Endometrium (tissue), 2 donors: ENCODE data around the gene ZNF804B.

Source experiments
- FAIRE-seq: peaks from 2 replicates; lab custom pipeline; 2012; peaks lifted over from hg19 to GRCh38; lab: Jason Lieb, UNC
- donor health status: control.
- donor health status: control.

The ZNF804B gene

GRCh38 chr7:88985295-88985694 is 225.8 kb downstream of the ZNF804B start:
- no peak for FAIRE-seq

GRCh38 chr7:89001306-89001705 is 241.8 kb downstream of the ZNF804B start:
- FAIRE-seq, result peak; percentile 85

GRCh38 chr7:89002981-89003956 is 243.8 kb downstream of the ZNF804B start:
- FAIRE-seq, result peak; percentile 4

- no peak for FAIRE-seq
These were observed 252.5 kb downstream of the ZNF804B start for GRCh38 chr7:89012016-89012415.

- no peak for FAIRE-seq
These were observed 258.2 kb downstream of the ZNF804B start for GRCh38 chr7:89017695-89018094.

- FAIRE-seq, result no peak
These were observed 262.2 kb downstream of the ZNF804B start for GRCh38 chr7:89021741-89022140.

GRCh38 chr7:89023206-89023605 is 263.7 kb downstream of the ZNF804B start:
- no peak for FAIRE-seq

- FAIRE-seq, result no peak
These were observed 264.4 kb downstream of the ZNF804B start for GRCh38 chr7:89023877-89024276.

- FAIRE-seq, result no peak
These were observed 268.3 kb downstream of the ZNF804B start for GRCh38 chr7:89027781-89028180.

- no peak for FAIRE-seq
These were observed 268.8 kb downstream of the ZNF804B start for GRCh38 chr7:89028319-89028718.

- FAIRE-seq, result no peak
These were observed 270.4 kb downstream of the ZNF804B start for GRCh38 chr7:89029864-89030263.

GRCh38 chr7:89041240-89041639 is 281.7 kb downstream of the ZNF804B start:
- FAIRE-seq, result no peak

GRCh38 chr7:89042940-89043339 is 283.4 kb downstream of the ZNF804B start:
- FAIRE-seq, result no peak

GRCh38 chr7:89049043-89049442 is 289.5 kb downstream of the ZNF804B start:
- FAIRE-seq, result no peak

- FAIRE-seq, result no peak
These were observed 293.6 kb downstream of the ZNF804B start for GRCh38 chr7:89053130-89053529.

- FAIRE-seq, result no peak
These were observed 294.9 kb downstream of the ZNF804B start for GRCh38 chr7:89054361-89054760.

GRCh38 chr7:89060234-89060633 is 300.7 kb downstream of the ZNF804B start:
- FAIRE-seq, result no peak

- no peak for FAIRE-seq
These were observed 305.3 kb downstream of the ZNF804B start for GRCh38 chr7:89064831-89065230.

GRCh38 chr7:89067048-89067447 is 307.5 kb downstream of the ZNF804B start:
- FAIRE-seq, result no peak

- FAIRE-seq, result no peak
These were observed 312.6 kb downstream of the ZNF804B start for GRCh38 chr7:89072081-89072480.

GRCh38 chr7:89073776-89074175 is 314.3 kb downstream of the ZNF804B start:
- FAIRE-seq, result no peak

- no peak for FAIRE-seq
These were observed 318.5 kb downstream of the ZNF804B start for GRCh38 chr7:89077992-89078391.

- no peak for FAIRE-seq
These were observed 326.1 kb downstream of the ZNF804B start for GRCh38 chr7:89085580-89085979.

- FAIRE-seq, result no peak
These were observed 332.1 kb downstream of the ZNF804B start for GRCh38 chr7:89091550-89091949.
